Renal pelvis (tissue), 4 donors: ENCODE data around the gene MACROD1. TPM values are rescaled to one million over a fixed set of nuclear protein-coding genes. Genes with fewer than 3 reads are reported as not detected.
"Not testable (repeated sequence)": the region's sequence is repeated elsewhere in the genome, so short reads cannot be mapped to it uniquely, and the experiment has no call there.

Experiments used
- DNase-seq: peaks from one replicate; pipeline ENCODE4 v3.0.0-alpha.2; 2013
- polyA plus RNA-seq, 3 donors: library from polyadenylated mRNA; unstranded; fragments of 120-200 nt; gene quantifications; one replicate each; pipeline ENCODE4 v1.2.1, GENCODE V29; 2013; ENCODE audit not compliant: insufficient read length in 3 of 3

MACROD1 gene
- polyA plus RNA-seq, 3 donors, result 15.2 to 18.9 (median 16.1) TPM

DNA sequence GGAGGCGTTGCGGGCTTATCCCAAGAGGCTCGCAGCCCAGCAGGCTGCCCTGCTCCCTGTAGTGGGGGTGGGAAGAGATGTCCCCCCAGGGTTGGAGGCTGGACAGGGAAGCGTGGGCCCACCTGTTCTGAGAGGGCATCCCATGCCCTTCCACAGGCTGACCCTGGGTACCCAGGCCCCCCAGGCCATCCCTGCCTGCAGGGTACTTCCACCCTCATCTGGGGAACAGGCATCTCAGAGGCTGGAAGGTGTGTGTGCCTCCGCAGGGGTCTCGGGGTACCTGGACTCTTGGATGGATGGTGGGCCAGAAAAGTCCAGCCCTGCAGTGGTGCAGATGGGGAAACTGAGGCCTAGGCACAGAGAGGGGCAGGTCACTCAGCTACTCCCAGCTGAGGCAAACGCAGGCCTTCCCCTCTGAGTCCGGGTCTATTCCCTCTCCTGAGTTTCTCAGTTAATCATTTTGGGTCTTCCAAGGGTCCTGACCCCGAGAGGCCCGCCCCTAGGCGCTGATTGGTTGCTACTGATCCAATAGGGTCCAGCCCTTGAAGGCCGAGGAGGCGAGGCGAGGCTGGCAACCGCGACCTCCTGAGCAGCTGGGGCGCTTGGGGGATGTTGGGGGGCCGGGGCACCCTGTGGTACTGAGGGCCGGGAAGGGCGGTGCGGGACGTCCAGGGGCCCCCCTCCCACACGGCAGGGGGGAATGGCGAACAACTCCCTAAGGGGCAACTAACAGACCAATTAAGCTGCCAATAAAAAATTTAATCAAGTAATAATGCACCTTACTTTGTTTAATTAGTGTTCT is 106.4 kb downstream of the MACROD1 start:
- no peak for DNase-seq

- DNase-seq, result no peak
Measured at GRCh38 chr11:64058494-64058893, 107.4 kb downstream of the MACROD1 start.

- no peak for DNase-seq
Measured at GRCh38 chr11:64057890-64058289, 108.0 kb downstream of the MACROD1 start.

DNA sequence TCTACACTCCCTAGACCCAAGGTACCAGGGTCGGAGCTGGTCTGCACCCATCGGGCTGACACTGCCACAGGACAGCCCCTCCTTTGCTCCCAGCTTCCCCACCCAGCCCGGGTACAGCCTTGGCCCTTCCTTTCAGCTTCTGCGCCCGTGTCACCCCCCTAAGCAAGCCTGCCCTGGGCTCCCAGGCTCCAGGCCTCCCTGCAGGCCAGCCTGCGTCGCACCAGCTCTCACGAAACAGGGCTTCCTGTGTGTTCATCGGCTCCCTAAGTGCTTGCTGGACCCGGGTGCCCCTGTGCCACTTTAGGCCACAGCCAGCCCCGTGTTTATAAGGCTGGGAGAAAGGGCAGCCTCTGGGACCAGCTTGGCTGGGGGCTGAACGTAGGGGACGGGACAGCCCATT is 109.1 kb downstream of the MACROD1 start:
- no peak for DNase-seq

DNA sequence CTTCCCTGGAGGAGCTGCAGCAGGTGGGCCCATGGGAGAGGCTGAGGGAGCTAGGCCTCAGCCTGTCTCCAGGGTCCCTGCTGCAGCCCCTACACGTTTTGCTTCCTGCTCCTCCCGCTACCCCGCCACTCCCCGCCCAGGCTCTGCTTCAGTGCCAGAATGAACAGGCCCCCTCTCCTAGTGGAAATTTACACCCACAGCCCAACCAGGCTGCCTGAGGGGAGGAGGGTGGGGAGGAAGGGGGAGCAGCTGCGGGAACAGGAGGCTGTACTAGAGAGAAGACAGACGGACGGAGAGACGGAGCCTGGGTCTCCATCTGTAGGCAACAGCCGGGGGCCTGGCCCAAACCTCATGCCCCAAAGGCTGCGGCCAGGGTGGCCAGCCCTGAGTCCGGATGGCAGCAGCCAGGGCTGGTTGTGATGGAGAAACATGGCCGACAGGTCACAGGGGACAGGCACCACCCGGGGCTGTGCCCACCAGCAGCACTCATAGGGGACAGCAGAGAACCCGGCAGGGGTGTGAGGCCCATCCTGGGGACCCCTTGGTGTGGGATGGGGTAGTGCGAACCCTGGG is 109.6 kb downstream of the MACROD1 start:
- DNase-seq, result no peak

DNA sequence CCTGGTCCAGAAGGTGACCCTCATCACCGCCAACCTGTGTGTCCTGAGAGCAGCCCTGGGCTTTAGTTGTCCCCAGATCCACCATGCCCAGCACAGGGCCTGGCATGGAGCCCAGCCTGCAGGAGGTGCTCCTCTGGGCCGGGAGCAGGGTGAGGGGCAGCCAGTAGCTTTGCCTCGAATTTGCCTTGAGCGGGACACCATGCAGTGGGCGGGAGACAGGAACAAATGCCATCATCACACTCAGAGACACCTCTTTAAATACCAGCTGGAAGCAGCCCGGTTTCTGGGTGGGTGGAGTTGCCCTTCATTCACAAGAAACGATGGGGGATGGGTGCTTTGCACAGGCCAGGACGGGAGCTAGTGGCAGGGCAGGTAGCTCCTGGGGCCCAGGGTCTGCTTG is 110.8 kb downstream of the MACROD1 start:
- no peak for DNase-seq

GRCh38 chr11:64053699-64054098 is 112.2 kb downstream of the MACROD1 start:
- DNase-seq, result no peak

- DNase-seq, result no peak
Measured at GRCh38 chr11:64052938-64053622, 112.8 kb downstream of the MACROD1 start.

- no peak for DNase-seq
Measured at GRCh38 chr11:64052436-64052835, 113.5 kb downstream of the MACROD1 start.

DNA sequence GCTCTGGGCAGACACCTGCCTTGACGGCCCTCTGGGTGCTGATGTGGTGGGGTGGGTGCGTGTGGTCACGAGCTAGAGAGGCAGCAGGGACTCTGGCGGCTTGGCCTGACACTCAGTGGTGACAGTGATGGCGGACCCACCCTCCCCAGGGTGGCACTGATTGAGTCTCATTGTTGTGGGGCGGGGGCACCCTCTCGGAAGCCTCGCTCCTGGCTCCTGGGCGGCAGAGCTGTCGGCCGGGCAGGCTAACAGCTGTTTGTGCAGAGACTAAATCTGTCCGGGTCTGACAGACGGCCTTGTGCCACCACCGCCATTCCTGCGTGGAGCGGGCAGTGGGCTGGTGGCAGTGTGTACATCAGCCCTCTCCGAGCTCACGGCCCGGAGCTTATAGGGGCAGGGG is 114.6 kb downstream of the MACROD1 start:
- DNase-seq, result no peak

DNA sequence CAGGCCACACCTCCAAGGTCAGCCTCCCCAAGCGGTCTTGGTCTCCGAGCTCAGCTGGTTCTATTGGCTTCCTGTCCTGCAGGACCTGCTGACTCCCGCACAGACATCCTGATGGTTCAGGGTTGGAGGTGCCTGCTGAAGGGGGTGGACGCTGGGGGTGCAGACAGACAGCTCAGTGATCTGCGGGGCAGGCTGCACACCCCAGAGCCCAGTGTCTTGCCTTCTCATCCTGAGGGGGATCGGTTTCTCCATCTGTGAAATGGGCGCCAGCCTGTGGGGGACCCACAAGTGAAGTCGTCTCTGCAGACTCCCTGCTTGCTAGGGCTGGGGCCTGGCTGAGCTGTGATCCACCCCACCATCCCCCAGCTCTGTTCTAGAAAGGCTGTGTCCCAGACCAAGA is 116.4 kb downstream of the MACROD1 start:
- no peak for DNase-seq

- no peak for DNase-seq
Measured at GRCh38 chr11:64048042-64048854, 117.7 kb downstream of the MACROD1 start.

GRCh38 chr11:64047373-64047772 is 118.5 kb downstream of the MACROD1 start:
- DNase-seq, result not testable (repeated sequence)

GRCh38 chr11:64045700-64046099 is 120.2 kb downstream of the MACROD1 start:
- no peak for DNase-seq

DNA sequence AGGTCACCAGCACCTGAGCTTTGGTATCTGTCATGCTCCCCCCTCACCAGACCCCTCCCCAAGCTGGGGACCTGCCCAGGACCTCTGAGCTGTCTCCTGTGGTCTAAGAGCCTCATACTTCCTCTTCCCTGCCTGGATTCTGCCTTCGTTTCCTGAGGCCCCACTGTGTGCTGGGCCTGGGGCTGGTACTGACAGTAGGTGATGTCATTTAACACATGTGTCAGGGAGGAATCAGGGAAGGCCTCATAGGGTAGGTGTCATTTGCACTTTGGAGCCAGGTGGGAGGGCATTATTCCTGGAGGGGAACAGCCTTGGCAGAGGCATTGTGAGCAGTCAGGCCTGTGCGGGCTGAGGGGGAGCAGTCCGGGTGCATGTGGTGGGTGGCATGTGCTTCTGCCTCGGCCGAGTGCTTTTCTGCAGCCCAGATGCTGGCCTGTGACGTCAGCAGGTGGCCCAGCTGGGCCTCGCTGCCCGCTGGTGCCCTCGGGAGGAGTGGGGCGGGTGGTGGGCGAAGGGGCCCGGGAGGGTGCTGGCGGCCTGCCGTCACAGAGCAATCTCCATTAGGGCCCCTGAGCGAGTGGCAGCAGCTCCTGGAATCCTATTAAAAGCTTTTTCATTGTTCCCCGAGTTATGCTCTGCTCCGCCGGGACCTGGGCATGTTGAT is 121.1 kb downstream of the MACROD1 start:
- peak; percentile 77 for DNase-seq

DNA sequence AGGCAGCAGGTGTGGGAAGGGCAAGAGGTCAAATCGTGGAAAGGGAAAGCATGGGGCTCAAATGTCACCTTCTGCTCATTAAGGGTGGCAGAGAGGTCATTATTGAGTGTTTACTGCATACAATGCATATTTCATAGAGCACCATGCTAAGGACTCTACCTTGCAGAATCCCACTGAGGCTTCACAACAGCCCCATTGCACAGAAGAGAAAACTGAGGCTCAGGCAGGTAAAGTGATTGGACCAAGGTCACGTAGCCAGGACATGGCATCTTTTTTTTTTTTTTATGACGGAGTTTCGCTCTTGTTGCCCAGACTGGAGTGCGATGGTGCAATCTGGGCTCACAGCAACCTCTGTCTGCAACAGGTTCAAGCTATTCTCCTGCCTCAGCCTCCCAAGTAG is 122.4 kb downstream of the MACROD1 start:
- DNase-seq, result no peak

GRCh38 chr11:64042301-64042700 is 123.6 kb downstream of the MACROD1 start:
- no peak for DNase-seq

DNA sequence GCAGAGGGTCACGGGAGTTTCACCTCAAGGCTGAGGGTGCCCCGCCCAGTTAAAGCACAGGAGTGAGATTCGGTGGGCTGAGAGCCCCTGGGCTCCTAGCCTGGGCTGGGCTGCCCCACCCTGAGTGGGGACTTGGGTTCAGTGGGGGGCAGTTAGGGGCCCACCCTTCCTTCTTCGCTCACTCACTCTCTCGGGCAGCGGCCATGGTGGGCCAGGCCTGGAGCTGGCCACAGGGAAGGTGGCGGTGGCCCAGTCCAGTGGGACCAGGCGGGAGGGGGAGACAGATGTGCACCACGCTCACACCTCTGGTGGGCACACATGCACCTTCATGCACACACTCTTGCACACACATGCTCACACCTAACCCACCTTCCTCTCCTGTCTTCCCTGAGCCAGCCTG is 124.1 kb downstream of the MACROD1 start:
- no peak for DNase-seq

DNA sequence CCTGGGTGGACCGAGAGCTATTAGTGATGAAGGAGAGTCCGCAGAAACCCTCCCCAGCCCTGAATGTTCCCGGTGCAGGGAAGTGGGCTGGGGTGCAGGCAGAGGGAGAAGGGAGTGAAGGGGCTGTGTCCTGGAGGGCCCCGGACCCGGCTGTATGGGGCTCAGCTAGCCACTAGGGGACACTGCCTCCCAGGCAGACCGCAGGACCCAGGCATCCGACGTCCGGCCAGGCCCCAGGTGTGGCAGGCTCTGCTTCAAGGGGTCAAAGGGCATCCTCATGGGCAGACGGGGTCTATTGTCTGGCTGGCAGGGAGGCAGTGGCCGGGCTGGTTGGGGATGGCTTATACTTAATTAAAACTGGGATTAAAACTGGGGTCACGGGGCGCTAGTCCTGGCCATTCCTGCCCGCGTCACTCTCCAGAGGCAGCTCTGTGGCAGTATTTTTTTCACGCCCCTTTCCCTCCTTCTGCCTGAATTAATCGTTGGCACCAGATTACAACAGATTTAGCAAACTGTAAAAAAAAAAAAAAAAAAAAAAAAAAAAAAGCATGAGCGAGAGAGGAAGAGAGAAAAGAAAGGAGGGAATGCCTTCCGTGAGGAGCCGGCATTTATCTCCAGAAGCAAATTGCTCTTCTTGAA is 125.1 kb downstream of the MACROD1 start:
- DNase-seq, result no peak

GRCh38 chr11:64039012-64039665 is 126.8 kb downstream of the MACROD1 start:
- no peak for DNase-seq

DNA sequence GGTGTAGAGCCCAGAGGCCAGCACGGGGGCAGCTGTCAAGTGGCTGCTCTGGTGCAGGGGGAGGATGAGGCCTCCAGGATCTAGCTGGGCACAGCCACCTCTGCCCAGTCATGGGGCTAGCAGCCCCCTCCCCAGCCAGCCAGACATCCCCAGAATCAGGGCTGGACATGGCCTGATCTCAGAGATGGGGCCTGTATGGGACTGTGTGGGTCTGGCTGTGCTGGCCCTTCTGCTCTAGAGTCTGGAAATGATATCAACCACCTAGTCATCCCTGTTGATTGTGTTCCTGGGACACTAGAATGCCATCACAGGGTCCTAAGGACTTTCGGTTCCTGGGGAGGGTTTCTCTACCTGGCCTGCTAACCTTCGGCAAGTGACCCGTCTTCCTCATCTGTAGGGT is 127.4 kb downstream of the MACROD1 start:
- DNase-seq, result no peak
